ENCODE measurements around the gene ZNF469.

The ZNF469 gene

GRCh38 chr16:88378401-88378800 is 4.4 kb upstream of the ZNF469 start:
- no peak for DNase-seq

- no peak for DNase-seq
Observed at GRCh38 chr16:88378836-88379693, 3.7 kb upstream of the ZNF469 start.

GRCh38 chr16:88379694-88380040 is 3.1 kb upstream of the ZNF469 start:
- no peak for DNase-seq

DNA sequence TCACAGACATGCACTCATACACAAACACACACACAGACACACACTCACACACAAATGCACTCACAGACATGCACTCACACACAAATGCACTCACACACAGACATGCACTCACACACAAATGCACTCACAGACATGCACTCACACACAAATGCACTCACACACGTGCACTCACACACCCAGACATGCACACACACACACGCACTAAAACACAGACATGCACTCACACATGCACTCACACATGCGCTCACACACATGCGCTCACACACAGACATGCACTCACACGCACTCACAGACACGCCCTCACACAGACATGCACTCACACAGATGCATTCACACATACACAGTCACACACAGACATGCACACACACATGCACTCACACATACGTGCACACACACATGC is 2.7 kb upstream of the ZNF469 start:
- no peak for DNase-seq

DNA sequence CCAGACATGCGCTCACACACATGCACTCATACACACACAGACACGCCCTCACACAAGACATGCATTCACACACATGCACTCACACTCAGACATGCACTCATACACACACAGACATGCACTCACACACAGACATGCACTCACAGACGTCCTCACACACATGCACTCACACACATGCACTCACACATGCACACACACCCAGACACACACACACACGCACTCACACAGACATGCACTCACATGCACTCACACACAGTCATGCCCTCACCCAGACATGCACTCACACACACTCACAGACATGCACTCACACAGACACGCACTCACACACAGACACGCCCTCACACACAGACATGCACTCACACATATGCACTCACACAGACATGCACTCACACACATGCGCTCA is 2.1 kb upstream of the ZNF469 start:
- no peak for DNase-seq

GRCh38 chr16:88381820-88382451 is 823 bp upstream of the ZNF469 start:
- no peak for DNase-seq

GRCh38 chr16:88383401-88384221 is 852 bp downstream of the ZNF469 start:
- no peak for DNase-seq

- no peak for DNase-seq
Observed at GRCh38 chr16:88384222-88385111, 1.7 kb downstream of the ZNF469 start.

- no peak for DNase-seq
Observed at GRCh38 chr16:88385112-88385594, 2.4 kb downstream of the ZNF469 start.

GRCh38 chr16:88385831-88386815 is 3.4 kb downstream of the ZNF469 start:
- DNase-seq, result no peak

DNA sequence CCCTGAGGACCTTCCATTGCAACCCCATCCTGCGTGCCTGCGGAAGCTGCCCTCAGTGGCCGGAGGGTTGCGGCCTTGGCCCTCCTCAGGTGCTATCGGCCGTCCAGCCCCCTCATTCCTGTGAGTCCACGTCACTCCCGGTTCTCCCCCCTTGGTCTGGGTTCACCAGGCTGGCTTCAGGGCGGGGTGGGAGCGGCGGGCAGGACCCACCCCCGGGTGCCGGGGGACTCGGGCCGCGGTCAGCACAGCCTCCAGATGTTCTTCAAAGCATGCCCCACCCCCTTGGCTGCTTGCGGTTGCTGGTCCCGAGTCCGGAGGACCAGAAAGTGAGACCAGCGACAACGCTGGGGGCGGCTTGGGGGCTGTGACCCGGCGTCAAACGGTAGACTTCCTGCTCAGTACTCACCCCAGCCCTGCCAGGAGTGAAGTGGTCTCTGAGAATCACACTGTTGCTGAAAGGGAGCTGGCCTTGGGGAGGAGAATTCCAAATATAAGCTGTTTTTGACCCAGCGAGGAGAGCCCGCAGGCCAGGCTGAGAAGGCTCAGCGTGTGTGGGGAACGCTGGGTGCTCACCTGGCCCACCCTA is 4.5 kb downstream of the ZNF469 start:
- DNase-seq, result no peak

DNA sequence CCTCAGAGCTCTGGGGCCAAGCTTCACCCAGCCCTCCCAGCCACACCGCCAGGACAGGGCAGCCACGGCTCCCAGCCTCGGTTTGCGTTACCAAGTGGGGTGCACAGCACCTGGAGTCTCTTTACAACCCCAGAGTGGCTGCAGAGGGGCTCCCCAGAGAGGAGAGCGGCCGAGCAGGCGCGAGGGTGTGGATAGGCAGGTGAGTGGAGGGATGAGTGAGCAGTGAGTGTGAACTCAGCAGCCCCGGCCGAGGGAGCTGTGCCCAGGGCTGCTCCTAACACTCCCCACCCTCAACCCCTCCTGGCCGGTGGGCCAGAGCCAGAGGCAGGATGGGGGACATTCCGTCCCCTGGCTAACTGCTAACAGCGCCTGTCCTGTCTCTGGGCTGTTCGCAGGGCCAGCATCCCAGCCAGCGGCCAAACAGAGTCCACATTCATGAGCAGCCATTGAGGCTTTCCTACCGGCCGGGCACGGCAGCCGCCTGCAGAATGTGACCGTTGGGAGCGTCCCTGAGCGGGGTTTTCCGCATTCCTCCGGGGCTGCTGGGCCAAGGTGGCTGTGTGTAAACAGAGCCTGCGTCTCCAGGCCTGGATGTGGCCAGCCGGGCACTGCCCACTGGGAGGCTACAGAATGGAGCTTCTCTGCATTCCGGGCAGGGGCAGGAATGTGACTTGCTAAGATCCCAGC is 5.3 kb downstream of the ZNF469 start:
- no peak for DNase-seq

DNA sequence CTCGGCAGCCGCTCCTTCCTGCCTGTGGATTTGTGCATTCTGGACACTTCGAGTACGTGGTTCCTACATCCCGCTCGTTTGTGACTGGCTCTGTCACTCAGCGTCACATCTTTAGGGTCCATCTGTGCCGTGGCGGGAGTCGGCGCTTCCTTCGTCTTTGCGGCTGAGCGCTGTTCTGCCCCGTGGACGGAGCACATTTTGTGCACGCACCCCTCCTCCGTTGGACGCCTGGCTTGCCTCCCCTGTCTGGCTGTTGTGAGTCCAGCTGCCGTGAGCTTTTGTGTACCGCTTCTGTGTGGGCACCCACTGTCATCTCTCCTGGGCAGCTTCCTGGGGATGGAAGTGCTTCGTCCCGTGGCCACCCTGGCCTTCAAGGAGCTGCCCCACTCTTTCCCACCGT is 6.4 kb downstream of the ZNF469 start:
- DNase-seq, result no peak

DNA sequence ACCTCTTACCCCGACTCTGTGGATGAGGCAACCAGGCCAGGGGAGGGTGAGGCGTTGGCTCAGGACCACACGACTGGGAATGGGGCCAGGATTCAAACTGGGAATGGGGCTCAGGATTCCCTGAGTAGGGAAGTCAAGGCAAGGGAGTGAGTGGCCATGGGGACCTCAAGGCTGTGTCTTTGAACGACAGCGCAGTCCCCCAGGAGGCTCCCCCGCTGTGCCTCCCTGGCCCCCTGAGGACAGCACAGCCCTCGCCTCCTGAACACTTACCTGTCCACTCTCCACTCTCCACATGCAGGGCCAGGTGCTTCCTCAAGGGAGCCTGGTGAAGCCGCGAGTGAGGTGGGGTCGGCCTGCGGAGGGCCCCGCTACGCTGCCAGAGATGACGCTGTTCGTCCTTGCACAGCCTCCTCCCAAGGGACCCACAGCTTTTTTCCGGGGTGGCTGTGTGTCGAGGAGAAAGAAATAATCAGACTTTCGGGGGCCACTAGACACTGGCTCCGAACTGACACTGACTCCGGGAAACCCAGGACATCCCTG is 6.9 kb downstream of the ZNF469 start:
- no peak for DNase-seq

DNA sequence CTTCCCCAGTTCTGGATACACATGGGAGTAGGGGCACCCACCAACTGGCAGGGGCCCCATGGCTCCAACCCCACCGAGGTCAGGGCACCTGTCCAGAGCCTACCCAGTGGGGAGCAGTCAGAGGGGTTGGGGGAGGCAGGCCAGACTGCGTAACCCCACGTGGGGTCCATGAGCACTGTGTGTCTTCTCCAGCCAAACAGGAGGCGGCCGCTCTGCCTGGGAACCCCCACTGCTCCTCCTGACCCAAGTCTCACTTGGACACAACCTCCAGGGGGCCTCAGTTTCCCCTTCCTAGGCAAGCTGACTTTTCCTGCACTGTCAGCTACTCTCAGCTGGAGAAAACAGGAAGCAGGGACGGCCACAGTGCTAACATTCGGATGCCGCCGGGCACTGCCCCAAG is 7.5 kb downstream of the ZNF469 start:
- no peak for DNase-seq

DNA sequence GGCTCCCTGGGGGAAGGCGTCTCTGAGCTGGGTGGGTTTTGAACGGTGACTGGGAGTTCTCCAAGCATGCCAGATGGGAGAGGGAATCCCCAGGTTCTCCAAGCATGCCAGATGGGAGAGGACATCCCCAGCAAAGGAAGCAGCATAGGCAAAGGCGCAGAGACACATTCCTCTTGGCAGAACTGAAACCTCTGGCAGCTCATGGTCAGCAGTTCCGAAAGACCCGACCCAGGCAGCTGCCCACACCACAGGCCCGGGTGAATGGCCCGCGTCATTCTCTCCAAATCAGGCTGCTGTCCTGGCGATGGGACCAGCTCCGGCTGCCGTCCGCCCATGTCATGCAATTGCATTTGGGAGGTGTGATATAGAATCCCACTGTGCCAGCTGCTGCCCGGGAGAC is 8.0 kb downstream of the ZNF469 start:
- no peak for DNase-seq

- no peak for DNase-seq
Observed at GRCh38 chr16:88391144-88391850, 8.5 kb downstream of the ZNF469 start.

DNA sequence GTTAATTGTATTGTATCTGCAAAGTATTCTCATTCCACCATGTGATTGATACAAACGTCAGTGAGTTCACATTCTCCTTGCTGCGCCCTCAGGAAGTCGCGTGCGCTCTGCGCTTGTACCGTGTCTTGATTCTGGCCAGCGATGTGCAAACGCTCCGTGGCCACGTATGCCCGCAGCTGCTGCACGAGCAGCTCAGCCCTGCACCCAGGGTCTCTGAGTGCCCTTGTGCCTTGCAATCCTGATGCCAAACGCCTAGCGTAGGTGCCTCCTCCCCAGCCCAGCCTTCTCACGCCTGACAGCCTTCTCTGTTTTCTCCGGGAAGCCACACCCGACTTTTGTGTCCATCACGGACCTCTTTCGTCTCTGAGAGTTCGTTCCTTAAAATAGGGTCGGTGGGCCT is 9.4 kb downstream of the ZNF469 start:
- no peak for DNase-seq

DNA sequence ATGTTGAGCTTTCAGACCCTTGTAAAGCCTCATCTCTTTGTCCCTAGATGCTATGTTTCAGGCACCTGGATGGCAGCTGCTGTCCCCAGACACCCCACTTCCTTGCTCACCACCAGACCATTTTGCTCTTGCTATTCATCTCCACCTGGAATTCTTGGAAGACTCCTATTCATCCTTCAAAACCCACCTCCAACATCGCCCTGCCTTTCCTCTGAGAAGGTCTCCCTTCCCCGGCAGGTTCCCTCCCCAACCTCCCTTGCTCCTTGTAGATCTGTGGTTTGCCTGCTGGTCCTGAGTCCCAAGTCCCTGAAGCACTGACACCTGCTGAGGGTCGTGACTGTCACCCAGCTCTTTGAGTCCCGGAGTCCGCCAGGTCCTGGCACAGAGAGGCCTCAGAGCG is 9.9 kb downstream of the ZNF469 start:
- DNase-seq, result no peak
